NCI-H446 treated with DMSO at 0.1 percent for 48 hours (cell line): ENCODE results near the gene KAZN.
"Not testable (repeated sequence)": the region's sequence is repeated elsewhere in the genome, so short reads cannot be mapped to it uniquely, and the experiment has no call there.

Experiments
- DNase-seq: peaks from one replicate; lab custom pipeline; 2025; lab: John Stamatoyannopoulos, UW

The KAZN gene

DNA sequence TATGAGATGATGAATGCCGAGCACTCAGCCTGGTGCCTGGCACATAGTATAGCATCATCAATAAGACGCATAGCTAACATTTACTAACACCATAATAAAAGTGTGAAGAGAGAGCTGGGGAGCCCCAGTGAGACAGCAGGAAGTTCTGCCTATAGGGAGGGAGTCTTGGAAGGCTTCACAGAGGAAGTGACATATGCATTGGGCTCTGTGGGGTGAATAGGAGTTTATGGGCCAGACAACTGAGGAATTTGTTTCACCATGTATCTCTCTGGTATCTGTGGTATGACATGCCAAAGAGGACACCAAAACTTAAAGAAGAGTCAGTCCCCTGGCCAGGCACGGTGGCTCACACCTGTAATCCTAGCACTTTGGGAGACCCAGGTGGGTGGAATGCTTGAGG lies 436.8 kb downstream of the KAZN start:
- no peak for DNase-seq

DNA sequence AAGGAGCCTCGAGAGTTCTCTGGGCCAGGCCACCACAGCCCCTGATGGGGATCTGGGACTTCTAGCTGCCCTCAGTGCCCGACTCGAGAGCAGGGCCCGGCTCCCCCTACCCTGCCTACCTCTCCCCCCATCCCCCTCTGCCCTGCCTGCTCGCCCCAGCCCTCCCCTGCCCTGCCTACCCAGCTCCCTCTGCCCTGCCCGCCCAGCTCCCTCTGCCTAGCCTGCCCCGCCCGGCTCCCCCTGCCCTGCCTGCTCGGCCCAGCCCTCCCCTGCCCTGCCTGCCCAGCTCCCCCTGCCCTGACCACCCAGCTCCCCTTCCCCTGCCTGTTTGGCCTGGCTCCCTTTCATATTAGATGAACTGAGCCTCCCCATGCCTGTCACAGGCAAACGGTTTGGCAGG lies 437.6 kb downstream of the KAZN start:
- DNase-seq = no peak

- no peak for DNase-seq
Observed at GRCh38 chr1:15038232-15039016, 439.9 kb downstream of the KAZN start.

DNA sequence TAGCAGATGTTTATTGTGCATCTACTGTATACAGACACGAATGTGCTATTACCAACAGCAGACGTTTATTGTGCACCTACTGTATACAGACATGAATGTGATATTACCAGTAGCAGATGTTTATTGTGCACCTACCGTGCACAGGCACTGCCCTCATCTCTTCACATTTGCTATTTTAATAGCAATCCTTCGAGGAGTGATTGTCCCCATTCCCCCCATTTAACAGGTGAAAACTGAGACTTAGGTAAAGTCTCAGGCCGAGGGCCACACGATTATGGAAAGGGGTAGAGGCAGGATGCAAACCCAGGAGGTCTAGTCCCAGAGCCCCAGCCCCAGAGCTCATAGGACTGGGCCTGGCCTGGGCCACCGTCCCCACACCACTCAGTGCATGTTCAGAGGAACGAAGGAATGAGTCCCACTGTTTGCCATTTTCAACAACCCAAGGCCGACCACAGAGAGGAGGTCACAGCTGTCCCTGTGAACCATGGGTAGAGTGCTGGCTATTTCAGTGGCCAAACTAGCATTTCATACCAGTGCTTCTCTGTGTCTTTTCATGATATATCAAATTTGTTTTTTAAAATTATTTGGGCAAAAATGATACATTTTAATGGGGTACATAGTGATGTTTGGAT lies 440.6 kb downstream of the KAZN start:
- no peak for DNase-seq

DNA sequence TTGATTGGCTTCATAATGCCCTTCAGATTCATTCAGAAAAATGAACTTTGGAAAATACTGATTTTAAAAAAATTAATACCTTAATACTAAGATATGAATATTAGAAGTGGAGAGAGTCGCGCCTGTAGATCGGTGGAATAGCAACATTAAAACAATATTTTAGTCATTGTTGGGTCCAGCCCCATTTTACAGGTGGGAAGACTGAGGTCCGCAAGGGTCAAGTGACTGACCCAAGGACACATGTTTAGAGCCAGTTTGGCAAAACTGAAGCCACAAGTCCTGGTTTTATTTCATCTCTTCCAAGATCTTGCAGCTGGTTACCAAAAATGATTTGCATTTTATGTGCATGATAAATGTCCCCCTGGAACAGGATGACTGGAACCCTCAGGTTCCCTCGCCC lies 441.4 kb downstream of the KAZN start:
- DNase-seq = no peak

DNA sequence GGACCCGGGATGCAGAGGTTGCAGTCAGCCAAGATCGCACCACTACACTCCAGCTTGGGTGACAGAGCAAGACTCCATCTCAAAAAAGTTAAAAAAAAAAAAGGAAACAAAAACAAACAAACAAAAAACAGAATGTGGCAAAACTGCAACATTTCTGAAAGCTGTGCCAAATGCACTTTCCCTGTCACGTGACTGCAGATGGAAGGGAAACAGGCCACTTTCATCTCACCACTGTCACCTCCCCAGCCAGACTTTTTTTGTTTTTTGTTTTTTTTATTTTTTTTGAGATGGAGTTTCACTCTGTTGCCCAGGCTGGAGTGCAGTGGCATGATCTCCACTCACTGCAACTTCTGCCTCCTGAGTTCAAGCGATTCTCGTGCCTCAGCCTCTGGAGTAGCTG lies 442.2 kb downstream of the KAZN start:
- not testable (repeated sequence) for DNase-seq

- no peak for DNase-seq
Observed at GRCh38 chr1:15042866-15043265, 444.4 kb downstream of the KAZN start.

GRCh38 chr1:15043934-15044333 lies 445.4 kb downstream of the KAZN start:
- no peak for DNase-seq

DNA sequence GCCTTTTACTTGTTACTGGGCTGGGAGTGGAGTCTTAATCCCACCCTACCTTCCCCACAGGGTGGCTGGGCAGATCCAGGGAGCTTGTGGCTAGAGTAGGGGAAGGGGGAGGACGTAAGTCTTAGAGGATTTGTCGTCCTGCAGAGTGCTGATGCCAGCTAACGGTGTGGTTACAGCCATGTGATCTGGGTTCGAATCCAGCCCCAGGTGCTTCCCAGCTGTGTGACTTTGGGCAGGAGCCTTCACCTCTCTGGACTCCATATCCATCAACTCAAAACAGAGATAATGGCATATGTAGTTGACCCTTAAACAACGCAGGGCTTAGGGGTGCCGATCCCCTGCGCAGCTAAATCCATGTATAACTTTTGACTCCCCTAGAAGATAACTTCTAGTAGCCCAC lies 446.6 kb downstream of the KAZN start:
- no peak for DNase-seq

GRCh38 chr1:15046487-15047165 lies 448.1 kb downstream of the KAZN start:
- peak; percentile 54 for DNase-seq

DNA sequence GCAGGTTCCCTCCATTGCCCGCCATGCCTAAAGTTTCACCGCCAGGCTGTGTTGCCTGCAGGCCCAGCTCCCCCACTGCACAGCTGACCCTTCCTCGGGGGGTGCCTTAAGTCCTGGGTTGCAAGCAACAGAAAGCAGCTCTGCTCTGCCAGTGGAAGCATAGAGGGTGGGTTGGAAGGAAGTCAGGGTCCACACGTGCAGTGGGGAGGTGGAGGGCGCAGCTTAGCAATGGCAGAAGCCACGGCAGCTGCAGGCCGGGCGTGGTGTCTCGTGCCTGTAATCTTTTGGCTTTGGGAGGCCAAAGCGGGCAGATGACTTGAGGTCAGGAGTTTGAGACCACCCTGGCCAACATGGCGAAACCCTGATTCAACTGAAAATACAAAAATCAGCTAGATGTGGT lies 448.8 kb downstream of the KAZN start:
- DNase-seq = no peak

DNA sequence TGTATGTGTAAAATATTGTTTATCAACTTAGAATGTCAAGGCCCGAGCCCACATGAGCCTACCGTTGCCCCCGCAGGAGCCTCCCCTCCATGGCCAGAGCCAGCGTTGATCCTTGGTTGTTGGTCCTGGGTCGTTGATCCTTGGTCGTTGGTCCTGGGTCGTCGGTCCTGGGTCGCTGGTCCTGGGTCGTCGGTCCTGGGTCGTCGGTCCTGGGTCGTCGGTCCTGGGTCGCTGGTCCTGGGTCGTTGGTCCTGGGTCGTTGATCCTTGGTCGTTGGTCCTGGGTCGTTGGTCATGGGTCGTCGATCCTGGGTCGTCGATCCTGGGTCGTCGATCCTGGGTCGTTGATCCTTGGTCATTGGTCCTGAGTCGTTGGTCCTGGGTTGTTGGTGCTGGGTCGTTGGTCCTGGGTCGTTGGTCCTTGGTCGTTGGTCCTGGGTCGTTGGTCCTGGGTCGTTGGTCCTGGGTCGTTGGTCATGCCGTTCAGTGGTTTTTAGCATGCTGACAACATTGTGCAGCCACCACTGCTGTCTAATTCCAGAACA lies 450.0 kb downstream of the KAZN start:
- no peak for DNase-seq

GRCh38 chr1:15049067-15049466 lies 450.6 kb downstream of the KAZN start:
- DNase-seq = no peak

DNA sequence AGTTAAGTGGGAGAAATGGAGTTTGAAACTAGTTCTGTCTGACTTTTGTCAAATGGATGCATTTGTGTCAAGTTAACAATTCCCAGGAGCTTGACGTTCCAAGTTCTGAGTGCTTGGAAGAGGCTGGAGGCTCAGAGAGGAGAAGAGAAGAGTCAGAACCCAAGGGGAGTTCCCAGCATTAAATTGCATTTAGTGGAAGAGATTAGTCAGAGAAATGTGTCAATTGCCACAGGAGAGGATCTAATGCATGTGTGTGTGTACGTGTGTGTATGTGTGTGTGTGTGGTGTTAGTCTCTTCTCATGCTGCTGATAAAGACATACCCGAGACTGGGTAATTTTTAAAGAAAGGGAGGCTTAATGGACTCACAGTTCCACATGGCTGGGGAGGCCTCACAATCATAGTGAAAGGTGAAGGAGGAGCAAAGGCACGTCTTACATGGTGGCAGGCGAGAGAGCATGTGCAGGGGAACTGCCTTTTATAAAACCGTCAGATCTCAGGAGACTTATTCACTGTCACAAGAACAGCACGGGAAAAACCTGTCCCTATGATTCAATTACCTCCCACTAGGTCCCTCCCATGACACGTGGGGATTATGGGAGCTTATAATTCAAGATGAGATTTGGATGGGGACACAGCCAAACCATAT lies 453.5 kb downstream of the KAZN start:
- DNase-seq = no peak

- DNase-seq = no peak
Observed at GRCh38 chr1:15053153-15053552, 454.7 kb downstream of the KAZN start.

GRCh38 chr1:15055736-15056415 lies 457.4 kb downstream of the KAZN start:
- DNase-seq = no peak

DNA sequence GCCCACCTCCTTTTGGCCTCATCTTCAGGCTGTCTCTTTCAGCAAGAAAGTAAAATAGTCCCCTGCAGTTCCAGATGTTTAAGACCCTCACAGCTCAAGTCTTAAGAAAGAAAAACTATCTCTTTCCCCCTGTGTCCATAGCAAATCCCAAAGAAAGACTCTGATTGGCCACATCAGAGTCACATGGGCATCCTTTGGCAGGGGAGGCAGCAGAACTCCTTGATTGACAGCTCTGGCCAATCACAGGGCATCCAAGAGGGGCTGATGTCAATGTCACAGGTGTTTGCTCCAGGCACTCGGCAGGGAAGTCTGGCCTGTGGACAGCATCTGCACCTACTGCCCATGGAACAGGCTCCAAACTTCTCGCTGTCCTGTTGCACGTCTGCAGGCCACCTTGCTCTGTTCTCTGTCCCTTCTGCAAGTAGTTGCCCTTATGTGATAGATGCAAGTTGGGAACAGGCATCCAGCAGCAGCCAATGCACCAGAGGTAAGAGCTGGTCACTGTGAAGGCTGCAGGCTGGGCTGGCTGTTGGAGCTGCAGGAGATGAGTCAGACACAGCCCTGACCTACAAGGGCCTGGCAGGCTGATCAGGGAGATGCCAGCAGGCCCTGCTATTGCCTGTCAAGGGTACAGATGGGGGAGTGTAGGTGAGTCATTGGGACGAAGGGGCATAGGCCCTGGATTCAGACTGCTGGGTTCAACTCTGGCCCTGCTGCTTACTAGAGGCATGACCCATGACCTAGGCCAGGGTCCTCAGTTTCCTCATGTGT lies 458.2 kb downstream of the KAZN start:
- no peak for DNase-seq

- no peak for DNase-seq
Observed at GRCh38 chr1:15057834-15058233, 459.3 kb downstream of the KAZN start.

GRCh38 chr1:15058261-15058660 lies 459.8 kb downstream of the KAZN start:
- DNase-seq = no peak

- DNase-seq = no peak
Observed at GRCh38 chr1:15060104-15060503, 461.6 kb downstream of the KAZN start.

DNA sequence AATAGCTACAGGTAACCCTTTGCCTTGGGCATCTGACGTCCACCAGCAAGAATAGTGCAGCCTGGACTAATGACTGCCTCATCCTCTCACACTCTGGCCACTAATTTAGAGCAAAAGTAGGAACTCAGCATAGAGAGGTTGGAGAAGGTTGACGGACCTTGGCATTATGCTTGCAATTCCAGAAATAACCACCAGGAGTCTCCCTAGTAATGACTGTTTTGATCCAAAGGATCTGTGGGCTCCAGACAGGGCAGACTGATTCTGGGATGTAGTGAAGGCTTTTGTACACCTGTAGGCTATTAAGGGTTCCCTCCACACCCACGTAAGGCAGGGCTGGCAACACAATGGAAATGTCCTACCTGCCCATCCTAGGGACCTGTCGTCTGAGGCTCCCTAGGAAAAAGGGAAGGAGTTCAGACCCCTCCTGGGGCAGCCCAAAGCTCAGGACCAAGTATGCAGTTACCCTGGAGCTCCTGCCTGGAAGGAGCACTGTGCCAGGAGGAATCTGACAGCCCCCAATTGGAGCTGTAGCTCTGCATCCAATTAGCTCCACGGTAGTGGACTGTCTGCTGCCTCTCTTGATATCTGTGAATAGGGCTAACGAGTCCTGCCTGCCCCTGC lies 464.1 kb downstream of the KAZN start:
- DNase-seq = no peak
